BLaER1 treated with 17β-estradiol and CSF1 and Interleukin-3, amounts not matched to agents 10 nM and 100 nM (cell line): Measurements from ENCODE around the gene TAF6L.

Experiments used
- H3K27ac ChIP-seq, 11 experiments: shearing (Covaris generic); formaldehyde crosslinking; 2 replicates each; pipeline ENCODE4 v1.8.1; 2022
- H3K27me3 ChIP-seq, 11 experiments: shearing (Covaris generic); formaldehyde crosslinking; 2 replicates each; pipeline ENCODE4 v1.8.1; 2022
- H3K36me3 ChIP-seq, 11 experiments: shearing (Covaris generic); formaldehyde crosslinking; 2 replicates each; pipeline ENCODE4 v1.8.1; 2022
- H3K4me1 ChIP-seq, 10 experiments: shearing (Covaris generic); formaldehyde crosslinking; 2 replicates each; pipeline ENCODE4 v1.8.1; 2022
- H3K4me2 ChIP-seq, 11 experiments: shearing (Covaris generic); formaldehyde crosslinking; 2 replicates each; pipeline ENCODE4 v1.8.1; 2022
- H3K4me3 ChIP-seq, 10 experiments: shearing (Covaris generic); formaldehyde crosslinking; 2 replicates each; pipeline ENCODE4 v1.8.1; 2022
- H3K9ac ChIP-seq, 11 experiments: shearing (Covaris generic); formaldehyde crosslinking; 2 replicates each; pipeline ENCODE4 v1.8.1; 2022
- H3K9me3 ChIP-seq, 11 experiments: shearing (Covaris generic); formaldehyde crosslinking; replicated peaks in 1 of 11; 2 replicates each; pipeline ENCODE4 v1.8.1; 2022
- H4K20me1 ChIP-seq, 11 experiments: shearing (Covaris generic); formaldehyde crosslinking; 2 replicates each; pipeline ENCODE4 v1.8.1; 2022
- Cebpa-rat ChIP-seq, 11 experiments: shearing (Covaris generic); IDR thresholded peaks; 2 replicates each; pipeline ENCODE4 v1.8.1; 2022

The TAF6L gene

DNA sequence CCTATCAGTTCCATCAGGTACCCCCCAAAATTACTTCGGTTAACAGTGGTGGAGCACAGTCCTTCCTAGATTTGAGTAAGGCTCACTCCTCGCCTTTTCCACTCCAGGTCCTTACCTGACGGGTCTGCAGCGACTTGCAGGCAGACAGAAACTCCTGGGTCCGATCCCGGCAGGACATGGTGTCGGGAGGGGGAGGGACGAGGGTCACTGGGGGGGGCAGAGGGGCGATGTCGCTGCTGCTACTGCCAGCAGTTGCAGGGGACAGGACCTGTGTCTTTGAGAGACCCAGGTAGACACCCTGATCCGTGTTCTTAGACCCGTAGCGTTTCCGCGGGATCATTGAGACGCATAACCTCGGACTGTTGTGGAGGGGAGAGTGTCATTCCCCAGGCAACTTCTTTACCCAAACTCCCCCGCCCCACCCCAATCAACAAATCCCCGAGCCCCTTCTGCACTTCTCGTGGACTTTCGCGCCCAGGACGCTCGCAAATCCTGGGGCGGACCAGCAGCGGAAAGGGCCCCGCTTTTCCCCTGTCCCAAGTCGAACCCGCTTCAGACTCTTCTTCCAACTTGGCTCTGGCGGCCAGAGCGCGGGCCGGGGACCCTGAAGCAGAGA, 59.8 kb downstream of the TAF6L start:
- Histone ChIP-seq H3K4me2 (peak overlapping the region; percentile 91 to 100 (median 96)), H3K9ac (peak overlapping the region; percentile 86 to 97 (median 95)), H4K20me1 (peaks cover 12 to 76% (median 37%) of the 10 kb centered on the region in 11 experiments; a peak in 17 of 22 replicates), H3K4me3 (peak overlapping the region; percentile 73 to 96 (median 86)), H3K27me3 (no peaks in the 10 kb centered on the region), H3K4me1 (peaks cover 28 to 53% (median 31%) of the 10 kb centered on the region in 10 experiments), H3K27ac (peak overlapping the region; percentile 81 to 97 (median 88)), H3K9me3 (no peaks in the 10 kb centered on the region), H3K36me3 (peaks cover 56 to 77% (median 66%) of the 10 kb centered on the region in 11 experiments)
- TF ChIP-seq Cebpa-rat (IDR thresholded peaks at IDR 0.05), result no peak

GRCh38 chr11:62831520-62832335, 60.5 kb downstream of the TAF6L start, which contains the start of gene STX5:
Gene STX5, minus strand, starts transcription at chr11:62832051. Its CDS starts 808 bp downstream, at chr11:62831243.
- H3K27me3 ChIP-seq, result no peaks in the 10 kb centered on the region
- H3K27ac ChIP-seq, result peak within 1 kb of the TSS; percentile 81 to 97 (median 88)
- peaks cover 28 to 54% (median 34%) of the 10 kb centered on the region in 10 experiments for H3K4me1 ChIP-seq
- H3K36me3 ChIP-seq, result peaks cover 55 to 77% (median 66%) of the 10 kb centered on the region in 11 experiments
- peak within 1 kb of the TSS; percentile 93 to 100 (median 97) for H3K4me2 ChIP-seq
- peak within 1 kb of the TSS; percentile 73 to 96 (median 86) for H3K4me3 ChIP-seq
- peak within 1 kb of the TSS; percentile 86 to 97 (median 95) for H3K9ac ChIP-seq
- TF ChIP-seq Cebpa-rat (IDR thresholded peaks at IDR 0.05), result no peak
- no peaks in the 10 kb centered on the region for H3K9me3 ChIP-seq
- peaks cover 12 to 83% (median 37%) of the 10 kb centered on the region in 11 experiments; a peak in 17 of 22 replicates for H4K20me1 ChIP-seq

DNA sequence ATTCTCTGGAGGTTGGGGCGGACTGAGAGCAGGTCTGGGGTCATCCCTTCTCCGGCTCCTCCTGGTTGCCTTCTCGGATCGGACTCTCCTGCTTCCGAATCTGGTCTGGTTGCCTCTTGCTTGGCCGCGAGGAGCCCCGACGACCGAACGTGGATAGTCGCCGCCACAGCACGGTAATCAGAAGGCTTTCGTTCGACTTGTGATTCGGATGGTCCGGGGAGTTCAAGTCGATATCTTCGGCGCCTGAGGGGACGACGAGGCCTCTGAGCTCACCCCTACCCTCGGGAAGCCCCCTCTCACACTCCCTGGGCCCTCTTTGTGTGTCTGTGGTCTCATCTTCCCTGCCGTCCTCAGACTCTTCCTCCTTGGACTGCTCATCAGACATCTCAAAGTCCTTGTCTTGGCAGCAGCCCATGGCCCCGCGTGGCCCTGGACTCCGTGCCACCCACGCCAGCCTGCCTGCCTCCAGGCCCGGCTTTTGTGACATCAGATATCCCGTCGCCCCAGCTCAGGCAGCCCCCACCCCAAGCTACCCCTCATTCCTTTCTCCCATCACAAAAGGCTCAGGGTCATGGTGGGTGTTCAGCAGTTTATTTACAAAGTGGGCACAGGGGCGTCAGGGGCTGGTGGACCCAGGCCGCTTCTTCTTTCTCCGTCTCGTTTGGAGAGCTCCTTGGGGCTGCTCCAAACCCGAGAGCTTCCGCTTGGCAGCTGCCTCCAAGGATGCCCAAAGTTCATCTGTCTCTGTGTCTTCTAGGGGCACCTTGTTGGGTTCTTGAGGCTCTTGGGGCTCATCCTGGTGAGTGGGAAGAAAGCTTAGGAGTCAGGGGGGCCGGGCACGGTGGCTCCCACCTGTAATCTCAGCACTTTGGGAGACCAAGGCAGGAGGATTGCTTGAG, 61.4 kb downstream of the TAF6L start, which contains the start of gene TEX54:
TSS of gene TEX54 (minus strand) at position 506 of the 899 bp plus-strand sequence.
- H3K36me3 ChIP-seq, result peaks cover 51 to 77% (median 65%) of the 10 kb centered on the region in 11 experiments
- H3K4me3 ChIP-seq, result peak within 1 kb of the TSS; percentile 73 to 96 (median 86)
- peaks cover 31 to 58% (median 40%) of the 10 kb centered on the region in 10 experiments for H3K4me1 ChIP-seq
- H3K27me3 ChIP-seq, result no peaks in the 10 kb centered on the region
- TF ChIP-seq Cebpa-rat (IDR thresholded peaks at IDR 0.05), result no peak
- H3K4me2 ChIP-seq, result peak within 1 kb of the TSS; percentile 84 to 99 (median 94)
- peaks cover 12 to 87% (median 37%) of the 10 kb centered on the region in 11 experiments; a peak in 17 of 22 replicates for H4K20me1 ChIP-seq
- peak within 1 kb of the TSS; percentile 86 to 97 (median 95) for H3K9ac ChIP-seq
- H3K9me3 ChIP-seq, result no peaks in the 10 kb centered on the region
- peak within 1 kb of the TSS; percentile 81 to 97 (median 88) for H3K27ac ChIP-seq

- Histone ChIP-seq H3K4me2 (no peak overlapping the region), H3K9ac (peak overlapping the region in 6 of 11 experiments; percentile 42 to 97 (median 58); a peak in 10 of 22 replicates), H3K36me3 (peaks cover 36 to 59% (median 55%) of the 10 kb centered on the region in 11 experiments), H3K4me1 (peaks cover 33 to 53% (median 43%) of the 10 kb centered on the region in 10 experiments), H3K27ac (no peak overlapping the region), H3K27me3 (no peaks in the 10 kb centered on the region), H3K4me3 (no peak overlapping the region), H3K9me3 (no peaks in the 10 kb centered on the region), H4K20me1 (peaks cover 0 to 64% (median 33%) of the 10 kb centered on the region in 11 experiments; a peak in 17 of 22 replicates)
- no peak for TF ChIP-seq Cebpa-rat (IDR thresholded peaks at IDR 0.05)
These were observed 64.1 kb downstream of the TAF6L start for GRCh38 chr11:62835336-62835735.
